GM19328 (cell line): ENCODE data around the gene THSD7A.

Source experiments
- ATAC-seq: cut with Tn5 transposase; IDR thresholded peaks from one replicate; pipeline ENCODE4 v1.9.1; 2021; ENCODE audit warnings: mild to moderate bottlenecking, moderate library complexity; ENCODE audit not compliant: unreplicated experiment

Gene THSD7A

DNA sequence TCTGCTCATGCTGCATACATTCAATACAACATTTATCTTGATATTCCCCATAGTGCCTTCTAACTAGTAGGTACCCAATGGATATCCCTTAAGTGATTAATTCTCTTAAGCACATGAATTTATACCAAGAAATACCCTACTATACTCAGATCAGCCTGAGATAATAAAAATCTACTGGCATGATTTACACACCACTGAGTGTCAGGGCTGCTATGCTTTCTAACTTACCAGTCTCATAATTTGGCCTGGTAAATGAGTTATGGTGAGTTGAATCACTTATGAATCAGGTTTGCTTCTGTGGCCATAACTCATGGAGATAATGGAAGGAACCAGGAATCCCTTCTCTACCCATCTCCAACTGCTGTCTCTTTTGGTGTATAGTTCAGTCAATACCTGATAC, 122.8 kb downstream of the THSD7A start:
- no peak for ATAC-seq

- ATAC-seq: no peak
Observed at GRCh38 chr7:11707606-11708193, 124.3 kb downstream of the THSD7A start.

DNA sequence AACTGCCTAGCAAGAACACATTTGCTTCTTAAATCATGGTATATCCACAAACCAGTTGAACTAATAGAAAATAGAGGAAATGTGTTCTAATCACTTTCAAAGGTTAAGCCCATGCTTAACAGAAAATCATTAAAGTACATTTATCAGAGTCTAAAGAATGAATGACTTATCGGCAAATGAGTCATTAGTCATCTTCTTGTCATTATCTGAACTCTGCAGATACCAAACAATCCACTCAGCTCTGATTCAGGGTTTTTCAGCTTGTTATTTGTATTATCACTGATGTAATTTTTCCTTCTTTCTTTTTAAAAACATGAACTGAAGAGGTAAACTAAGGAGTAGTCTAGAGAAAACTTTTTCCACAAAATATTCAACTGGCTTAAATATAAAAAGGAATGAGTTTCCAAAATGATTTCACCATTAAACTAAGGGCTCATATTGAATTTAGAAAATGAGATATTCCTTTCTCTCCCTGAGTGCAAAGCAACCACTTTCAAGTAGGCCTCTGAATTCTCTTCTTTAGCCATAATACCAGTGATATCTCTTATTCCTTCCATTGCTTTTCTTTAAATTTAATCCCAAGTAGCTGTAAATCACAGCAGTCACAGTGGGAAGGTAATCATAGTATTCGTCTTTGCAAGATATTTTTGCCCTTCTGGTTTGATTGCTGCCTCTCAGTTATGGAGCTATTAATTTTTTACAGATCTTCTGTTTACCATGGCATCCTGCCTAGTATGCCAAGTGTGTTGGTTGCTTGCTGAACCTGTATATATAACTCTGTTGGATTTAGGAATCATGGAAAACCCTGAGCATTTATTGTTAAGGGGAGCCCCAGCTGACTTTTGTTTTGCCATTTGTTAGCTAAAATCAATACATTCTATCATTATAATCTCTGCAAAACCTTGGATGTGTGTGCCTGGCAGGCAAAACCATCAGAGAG, 125.1 kb downstream of the THSD7A start:
- no peak for ATAC-seq

- no peak for ATAC-seq
Observed at GRCh38 chr7:11703829-11704228, 128.2 kb downstream of the THSD7A start.

DNA sequence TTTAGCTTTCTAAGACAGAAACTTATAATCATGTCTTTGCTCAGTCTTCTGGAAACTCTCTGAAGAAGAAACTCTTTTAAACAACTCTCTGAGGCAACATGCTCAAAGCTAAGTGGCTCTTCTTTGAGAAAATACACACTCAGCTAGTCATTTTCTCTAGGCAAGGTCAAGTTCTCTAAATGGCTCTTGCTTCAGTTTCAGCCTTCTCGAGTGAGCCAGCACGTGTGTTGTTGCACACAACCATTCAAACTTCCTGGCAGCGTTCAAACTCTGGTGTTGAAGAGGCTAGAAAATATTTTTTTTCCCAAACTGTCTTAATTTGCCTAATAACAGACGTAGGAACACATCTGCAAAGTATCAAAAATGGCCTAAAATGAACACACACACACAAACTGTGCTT, 129.1 kb downstream of the THSD7A start:
- no peak for ATAC-seq

DNA sequence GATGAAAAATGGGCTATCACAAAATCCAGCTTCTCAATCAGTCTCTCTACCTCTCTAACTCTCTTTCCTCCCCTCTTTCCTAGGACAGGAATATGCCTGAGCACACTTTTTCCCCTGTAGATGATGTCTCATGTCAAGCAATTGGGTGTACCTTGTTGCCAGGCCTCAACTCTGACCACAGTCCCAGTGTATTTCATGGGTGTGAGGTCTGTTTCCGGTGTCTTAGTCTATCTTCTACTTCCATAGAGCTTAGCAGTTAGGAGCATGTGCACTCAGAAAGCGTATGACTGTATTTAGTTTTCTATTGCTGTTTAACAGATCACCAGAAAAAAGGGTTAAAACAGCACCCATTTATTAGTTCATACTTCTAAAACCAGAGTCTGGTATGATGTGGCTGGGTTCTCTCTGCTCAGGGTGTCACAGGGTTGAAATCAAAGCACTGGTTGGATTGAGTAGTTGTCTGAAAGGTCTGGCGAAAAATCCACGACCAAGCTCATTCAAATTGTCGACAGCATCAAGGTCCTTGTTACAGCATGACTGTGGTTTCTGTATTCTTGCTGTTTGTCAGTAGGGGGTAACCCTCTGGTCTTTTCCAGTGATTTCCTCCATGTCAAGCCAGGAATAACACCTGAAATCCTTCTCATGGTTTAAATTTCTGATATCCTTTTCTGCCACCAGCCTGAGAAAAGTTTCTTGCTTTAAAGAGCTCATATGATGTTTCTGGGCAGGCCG, 130.0 kb downstream of the THSD7A start:
- ATAC-seq: no peak

DNA sequence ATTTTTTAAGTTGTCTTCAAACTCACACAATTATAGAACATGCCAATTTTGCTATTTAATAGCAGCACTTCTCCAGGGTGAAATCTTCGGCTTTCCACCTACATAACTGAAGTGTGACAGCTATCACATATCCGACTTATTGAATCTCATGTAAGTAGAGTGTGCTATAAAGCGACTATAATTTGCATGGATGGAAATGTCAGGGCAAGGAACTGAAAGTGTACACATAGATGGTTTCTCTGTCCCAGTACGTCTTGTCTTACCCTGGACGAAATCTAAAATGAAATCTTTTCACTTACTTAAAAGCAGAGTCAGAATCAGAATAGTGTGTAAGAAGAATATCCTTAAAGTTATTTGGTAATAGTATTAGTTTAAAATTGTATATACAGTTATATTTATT, 132.3 kb downstream of the THSD7A start:
- ATAC-seq: no peak

DNA sequence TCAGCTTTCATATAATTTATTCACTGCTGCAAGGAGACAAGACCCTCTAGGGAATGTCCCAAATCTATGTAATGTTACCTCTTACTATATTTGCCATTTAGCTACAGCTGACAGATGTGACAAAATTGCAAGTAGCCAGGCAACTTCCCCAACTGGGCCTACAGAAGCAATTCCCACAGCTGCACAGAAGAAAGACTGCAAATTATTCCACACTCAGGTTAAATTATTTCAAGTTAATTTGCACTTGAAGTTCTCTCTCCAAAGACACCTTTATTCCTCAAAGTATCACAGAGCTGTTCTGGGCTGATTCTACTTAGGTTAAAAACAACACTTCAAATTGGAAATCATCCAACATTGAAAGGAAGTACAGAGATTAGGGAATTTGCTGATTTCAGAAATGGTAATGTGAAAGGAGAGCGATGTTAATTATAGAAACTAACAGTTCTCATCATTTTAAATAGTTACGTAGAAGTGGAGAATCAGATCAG, 133.6 kb downstream of the THSD7A start:
- ATAC-seq: no peak

- ATAC-seq: no peak
Observed at GRCh38 chr7:11690395-11690794, 141.6 kb downstream of the THSD7A start.

DNA sequence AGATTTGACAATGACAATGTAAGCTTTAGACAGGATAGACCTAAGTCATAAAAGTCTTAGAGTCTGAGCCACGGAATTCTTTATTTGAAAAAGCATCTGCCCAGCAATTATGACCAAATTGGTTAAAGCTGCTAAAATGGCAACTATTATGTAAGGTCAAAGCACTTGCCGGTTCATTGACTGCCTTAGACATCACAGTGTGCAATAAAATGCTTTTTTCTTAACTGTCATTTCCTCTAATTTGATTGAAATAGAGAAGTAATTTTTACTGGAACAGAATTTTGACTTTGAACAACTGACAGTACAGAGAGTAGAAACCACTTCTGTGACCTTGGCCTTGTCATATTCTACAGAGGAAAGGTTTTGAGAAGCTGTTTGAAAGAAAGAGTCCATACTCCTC, 142.9 kb downstream of the THSD7A start:
- no peak for ATAC-seq

DNA sequence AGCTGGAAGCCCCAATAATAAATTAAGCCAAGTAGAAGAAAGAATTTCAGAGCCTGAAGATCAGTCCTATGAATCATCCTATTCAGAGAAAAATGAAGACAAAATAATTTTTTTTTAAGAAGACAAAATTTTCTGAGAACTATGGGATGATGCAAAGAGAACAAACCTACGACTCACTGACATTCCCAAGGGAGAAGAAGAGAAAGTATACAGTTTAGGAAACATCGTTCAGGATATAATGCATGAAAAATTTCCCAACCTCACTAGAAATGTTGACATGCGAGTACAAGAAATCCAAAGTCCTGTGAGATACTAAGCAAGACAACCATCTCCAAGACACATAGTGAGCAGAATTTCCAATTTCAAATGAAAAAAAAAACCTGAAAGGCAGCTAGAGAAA, 150.5 kb downstream of the THSD7A start:
- ATAC-seq: no peak

GRCh38 chr7:11675163-11675562, 156.8 kb downstream of the THSD7A start:
- no peak for ATAC-seq

DNA sequence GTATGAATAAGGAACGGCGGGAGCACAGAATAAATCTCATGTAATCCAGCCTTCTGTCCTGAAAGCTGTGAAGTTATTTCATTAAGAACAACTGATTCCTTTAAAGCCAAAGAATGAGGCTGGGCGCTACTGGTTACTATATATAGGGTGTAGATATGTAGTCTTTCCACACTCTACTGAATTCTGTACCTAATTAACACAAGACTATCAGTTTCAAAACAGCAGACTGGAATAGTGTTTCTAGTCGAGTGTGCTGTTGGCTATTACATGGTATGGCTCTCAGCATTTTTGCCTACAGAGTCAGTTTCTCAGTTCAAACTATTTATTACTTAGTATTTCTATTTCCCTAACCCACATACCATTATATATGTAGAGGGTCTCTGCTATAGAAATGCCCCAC, 163.3 kb downstream of the THSD7A start:
- no peak for ATAC-seq

- no peak for ATAC-seq
Observed at GRCh38 chr7:11667810-11668185, 164.2 kb downstream of the THSD7A start.

DNA sequence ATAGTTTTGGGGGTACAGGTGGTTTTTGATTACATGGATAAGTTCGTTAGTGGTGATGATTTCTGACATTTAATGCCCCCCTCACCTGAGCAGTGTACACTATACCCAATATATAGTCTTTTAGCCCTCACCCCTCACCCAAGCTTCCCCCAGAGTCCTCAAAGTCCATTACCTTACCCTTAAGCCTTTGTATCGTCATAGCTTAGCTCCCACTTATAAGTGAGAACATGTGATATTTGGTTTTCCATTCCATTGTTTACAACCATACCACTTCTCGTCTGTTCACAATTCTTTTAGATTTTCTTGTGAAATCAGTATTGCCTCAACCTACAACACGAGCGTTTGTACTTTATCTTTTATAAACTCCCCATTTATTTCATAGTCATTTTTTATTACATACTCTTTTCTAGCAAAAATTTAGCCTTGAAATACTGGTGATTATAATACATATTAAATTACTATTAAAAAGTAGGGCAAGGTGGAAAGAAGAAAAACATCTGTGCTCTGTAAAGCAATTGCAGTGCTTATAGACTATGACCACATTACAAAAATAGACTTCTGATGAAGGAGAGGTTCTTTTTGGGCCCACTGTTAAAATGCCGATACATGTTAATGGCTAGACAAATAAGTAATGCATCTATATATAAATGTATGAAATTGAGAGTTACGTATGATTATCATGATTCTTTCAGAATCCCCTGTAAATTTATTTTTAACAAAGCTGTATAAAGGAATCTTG, 164.8 kb downstream of the THSD7A start:
- ATAC-seq: no peak

- no peak for ATAC-seq
Observed at GRCh38 chr7:11665357-11665756, 166.6 kb downstream of the THSD7A start.

- ATAC-seq: no peak
Observed at GRCh38 chr7:11655642-11656041, 176.4 kb downstream of the THSD7A start.

- ATAC-seq: no peak
Observed at GRCh38 chr7:11655163-11655562, 176.8 kb downstream of the THSD7A start.

- ATAC-seq: no peak
Observed at GRCh38 chr7:11650500-11650899, 181.5 kb downstream of the THSD7A start.

- no peak for ATAC-seq
Observed at GRCh38 chr7:11650030-11650429, 182.0 kb downstream of the THSD7A start.

DNA sequence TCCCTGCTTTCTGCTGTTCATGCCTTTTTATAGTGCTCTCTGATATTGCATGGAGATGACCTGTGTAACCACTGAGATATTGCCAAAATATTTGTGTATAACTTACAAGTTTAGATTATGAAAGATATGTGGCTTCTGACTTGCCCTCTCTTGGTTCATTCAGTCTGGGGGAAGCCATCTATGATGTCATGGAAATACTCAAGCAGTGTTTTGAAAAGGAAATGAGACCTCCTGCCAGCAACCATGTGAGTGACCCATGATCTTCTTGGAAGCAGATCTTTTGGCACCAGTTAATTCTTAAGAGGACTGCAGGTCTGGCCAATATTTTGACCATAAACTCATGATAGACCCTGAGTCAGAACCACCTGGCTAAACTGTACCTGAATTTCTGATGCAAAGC, 183.0 kb downstream of the THSD7A start:
- ATAC-seq: no peak
